HG03460 (cell line): ENCODE data around the gene SSR1.

Experiments
- ATAC-seq: cut with Tn5 transposase; IDR thresholded peaks from one replicate; pipeline ENCODE4 v1.9.1; 2021; ENCODE audit not compliant: unreplicated experiment

SSR1 gene

DNA sequence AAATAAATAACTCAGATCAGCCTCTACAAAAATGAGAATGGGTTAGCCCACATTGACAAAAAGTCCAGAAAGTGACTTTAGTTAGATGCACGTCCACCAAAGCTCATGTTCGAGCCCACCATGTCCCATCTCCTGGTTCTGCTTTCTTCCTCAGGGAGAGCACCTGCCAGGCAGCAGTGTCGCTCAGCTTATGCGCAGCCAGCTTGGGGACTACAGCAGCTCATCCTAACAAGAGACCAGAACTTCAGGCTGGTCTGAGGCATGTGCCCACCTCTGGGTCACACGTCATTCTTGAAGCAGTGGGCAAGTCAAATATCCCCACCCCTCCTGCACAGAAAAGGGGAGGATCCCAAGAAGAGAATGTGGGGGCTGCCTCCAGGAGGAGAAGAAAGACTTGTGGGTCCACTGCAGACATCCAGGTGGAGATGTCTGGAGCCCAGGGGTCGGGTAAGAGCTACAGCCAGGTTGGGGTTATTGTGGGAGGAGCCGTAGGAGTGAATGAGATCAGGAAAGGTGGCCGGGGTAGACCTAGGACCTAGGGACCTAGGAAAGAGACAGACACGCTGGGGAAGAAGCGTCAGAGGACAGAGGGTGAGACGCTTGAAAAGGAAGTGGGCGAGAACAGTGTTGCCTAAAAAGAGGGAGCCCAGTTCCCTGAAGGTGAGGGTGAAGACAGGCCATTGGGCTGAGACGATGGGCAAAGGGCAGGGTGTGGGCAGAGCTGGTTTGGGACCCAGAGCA lies 52.5 kb downstream of the SSR1 start:
- ATAC-seq, result no peak

DNA sequence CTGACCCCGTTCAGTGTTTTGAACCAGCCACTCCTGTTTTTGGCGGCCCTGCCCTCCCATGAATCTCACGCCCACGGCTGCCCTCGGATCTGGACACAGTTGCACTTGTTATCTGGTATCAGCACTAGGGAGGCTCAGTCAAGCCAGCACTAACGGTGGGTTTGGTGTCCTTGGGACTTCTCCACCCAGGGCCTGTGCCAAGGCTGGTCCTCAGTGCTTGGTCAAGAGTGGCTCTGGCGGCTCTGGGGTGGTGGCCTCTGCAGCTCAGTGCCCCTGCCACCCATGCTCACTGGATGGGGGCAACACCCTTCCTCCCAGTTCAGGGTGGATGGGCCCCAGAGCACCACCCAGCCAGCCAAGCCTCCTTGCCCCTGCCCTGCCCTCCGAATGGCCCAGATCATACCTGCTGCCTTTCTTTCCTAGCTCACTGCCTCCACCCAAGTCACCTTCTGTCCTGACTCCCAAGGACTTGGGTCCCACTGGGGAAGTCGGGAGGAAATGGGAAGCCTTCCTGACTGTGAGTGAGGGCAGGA lies 54.7 kb downstream of the SSR1 start:
- no peak for ATAC-seq

DNA sequence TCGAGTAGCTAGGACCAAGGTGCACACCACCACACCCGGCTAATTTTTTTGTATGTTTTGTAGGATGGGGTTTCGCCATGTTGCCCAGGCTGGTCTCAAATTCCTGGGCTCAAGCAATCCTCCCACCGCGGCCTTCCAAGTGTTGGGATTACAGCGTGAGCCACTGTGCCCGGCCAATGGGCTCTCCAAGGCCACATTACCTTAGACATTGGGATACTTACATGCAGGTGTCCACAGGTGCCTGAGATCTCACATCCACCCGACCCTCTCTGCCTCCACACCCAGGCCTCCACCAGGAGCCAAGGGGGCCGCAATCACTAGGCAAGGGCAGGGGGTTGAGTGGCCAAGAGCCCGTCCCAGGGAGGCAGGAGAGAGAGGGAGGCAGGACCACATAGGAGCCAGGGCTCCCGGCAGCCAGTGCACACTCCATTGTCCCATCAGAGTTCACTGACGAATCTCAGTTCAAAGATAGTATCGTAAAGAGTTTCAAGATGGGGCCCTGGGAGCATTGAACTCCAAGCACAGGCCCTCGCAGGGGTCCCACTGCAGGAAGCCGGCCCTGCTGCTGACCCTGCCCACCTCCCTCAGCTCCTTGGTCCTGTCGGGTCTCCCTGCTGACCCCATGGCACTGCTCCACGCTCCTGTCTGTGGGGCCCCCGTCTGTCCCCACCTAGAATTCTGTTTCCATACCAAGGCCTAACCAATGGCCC lies 55.3 kb downstream of the SSR1 start:
- no peak for ATAC-seq

DNA sequence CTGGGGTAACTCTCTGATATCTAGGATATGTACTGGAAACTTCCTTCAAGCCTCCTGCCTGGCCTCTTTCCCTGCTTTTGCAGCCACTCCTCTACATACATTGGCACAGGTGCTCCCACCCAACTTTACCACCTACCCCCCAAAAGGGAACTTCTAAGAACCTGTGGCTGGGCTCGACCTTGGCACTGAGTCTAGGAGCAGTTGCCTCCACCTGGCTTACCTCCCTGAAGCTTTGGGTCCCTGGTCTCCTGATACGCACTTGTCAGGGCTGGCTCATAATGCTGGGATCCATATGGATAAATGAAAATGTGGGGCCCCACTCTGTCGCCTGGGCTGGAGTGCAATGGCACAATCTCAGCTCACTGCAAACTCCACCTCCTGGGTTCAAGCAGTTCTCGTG lies 56.2 kb downstream of the SSR1 start:
- no peak for ATAC-seq

DNA sequence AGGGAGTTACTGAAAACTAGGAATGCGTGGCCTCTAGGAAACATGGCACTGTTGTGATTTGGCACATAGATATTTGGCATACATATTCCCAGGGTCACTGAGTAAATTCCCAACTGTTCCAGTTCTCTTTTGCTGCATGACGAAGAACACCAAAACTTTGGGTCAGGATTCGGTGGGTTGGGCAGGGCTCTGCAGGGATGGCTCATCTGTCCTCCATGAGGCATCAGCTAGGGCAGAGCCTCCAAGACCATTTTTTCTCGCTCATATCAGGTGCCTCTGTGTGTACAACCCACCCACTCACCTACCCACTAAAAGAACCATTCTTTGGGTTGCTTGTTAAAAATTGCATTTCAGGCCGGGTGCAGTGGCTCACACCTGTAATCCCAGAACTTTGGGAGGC lies 57.1 kb downstream of the SSR1 start:
- no peak for ATAC-seq

DNA sequence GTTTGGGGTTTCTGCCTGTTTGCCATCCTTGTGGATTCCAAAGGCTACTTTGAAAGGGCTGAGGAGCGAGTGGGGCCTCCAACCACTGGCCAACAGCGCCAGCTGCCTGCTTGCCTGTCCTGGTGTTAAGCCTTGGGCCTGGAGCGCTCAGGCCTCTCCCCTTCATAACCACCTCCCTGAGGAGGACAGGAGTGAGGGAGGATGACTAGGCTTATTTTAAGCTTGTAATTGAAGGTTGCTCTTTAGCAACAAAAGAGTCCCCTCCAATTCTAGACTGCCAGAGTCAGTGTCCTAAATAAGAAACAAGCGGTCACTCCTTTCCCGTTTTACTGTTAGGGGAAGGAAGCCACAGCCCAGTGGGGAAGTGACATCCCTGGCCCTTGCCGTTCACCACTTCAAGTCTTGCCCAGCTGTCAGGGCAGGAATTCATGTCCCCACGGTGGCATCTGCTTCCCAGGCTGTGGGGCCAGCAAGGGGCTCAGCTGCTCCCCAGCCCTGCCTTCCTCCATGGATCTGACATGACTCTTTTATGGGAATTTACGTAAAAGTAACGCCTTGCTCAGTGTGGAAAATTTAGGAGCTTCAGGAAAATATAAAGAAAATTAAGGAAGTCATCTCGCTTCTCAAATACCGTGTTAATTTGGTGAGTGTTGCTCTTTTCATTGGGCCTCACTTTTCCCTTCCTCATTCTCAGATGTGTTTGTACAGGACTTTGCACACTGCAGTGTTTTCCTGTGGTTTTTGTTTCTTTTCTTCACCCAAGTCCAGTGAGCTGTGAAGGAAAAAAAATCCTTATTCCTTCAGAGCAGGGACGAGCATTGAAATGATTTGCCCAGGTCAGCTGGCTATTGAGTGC lies 57.8 kb downstream of the SSR1 start:
- ATAC-seq, result no peak

DNA sequence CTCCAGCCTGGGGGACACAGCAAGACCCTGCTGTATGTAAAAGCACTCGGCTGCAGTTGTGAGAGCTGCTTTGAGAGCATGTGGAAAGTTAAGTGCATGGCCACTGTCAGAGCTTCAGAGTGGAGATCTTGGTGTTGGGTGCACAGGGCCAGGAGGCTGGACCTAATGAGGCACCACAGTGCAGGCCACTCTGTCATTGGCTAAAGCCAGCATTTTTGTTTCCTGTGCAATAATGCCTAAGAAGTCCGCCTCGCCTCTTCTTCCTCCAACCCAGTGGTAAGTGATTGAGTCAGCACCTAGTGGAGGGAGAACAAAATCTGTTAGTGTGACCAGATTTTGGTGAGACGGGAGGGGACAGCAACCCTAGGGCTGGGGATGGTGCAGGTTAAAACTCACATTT lies 60.6 kb downstream of the SSR1 start:
- ATAC-seq, result no peak

DNA sequence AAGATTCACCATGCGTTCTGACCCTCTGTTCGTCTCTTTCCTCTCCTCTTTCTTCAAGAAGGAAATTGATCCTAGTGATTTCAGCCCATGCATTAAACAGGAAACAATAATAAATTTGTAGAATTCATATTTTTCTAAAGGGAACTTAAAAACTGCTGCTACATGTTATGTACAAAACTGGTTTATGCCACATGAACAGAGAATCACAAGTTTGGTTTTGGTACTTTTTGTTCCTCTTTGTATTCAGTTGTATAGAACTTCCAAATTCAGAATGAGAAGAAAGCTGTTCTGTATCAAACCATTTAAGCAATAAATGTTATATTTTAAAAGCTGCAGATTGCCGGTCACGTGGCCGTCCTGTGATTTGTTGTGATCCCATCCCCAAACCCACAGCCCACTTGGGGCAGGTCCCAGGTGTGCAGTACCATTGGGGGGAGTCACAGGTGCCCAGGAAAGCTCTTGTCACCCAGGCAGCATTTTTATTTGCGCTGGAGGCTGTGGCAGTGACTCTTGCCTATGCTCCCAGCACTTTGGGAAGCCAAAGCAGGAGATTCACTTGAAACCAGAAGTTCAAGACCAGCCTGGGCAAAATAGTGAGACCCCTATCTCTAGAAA lies 61.2 kb downstream of the SSR1 start:
- ATAC-seq, result no peak

DNA sequence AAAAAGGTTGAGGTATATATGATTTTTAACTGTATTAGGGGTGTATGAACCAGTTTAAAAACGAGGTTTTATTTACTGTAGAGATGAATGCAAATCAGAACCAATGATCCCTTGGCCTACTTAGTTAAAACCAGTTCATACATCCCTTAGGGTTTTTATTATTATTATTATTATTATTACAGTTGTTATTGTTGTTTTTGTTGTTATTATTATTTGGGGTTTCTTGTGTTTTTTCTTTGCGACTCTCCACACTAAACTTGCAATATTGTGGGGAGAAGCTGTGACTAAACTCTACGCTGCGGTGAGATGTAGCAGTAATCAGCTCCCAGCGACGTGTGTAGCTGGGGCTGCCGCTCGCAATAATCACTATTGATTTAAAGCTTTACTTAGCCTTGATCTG lies 62.2 kb downstream of the SSR1 start:
- no peak for ATAC-seq

DNA sequence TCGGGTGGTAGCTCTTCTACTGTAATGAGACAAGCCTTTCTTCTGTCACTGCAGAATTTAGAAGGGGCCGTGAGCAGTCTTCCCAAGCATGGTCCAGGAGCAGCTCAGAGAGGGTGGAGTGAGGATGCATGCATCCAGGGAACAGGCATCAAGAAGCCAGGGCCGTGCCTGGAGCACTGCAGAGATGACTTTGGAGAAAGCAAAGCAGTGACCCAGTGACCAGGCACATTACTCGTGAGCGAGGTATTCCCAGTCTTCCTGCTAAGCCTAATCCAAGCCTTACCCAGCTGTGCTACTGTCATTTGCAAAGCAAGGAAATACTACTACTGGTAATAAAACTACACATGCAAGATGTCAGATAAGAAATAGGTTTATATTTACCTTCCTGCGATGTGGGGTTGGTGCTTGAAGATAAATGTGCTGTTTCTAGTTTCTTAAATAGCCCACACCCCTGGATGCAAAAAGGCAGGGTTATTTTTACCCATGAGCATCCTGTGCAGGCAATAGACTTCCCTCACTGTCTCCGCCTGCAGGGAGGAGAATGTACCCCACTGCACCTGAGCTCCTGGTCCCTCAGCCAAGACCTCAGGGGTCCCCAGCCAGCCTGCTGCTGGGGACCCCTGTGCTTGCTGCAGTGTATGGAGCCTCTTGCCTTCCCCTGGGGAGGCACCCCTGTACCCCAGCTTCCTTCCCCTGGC lies 62.9 kb downstream of the SSR1 start:
- no peak for ATAC-seq

DNA sequence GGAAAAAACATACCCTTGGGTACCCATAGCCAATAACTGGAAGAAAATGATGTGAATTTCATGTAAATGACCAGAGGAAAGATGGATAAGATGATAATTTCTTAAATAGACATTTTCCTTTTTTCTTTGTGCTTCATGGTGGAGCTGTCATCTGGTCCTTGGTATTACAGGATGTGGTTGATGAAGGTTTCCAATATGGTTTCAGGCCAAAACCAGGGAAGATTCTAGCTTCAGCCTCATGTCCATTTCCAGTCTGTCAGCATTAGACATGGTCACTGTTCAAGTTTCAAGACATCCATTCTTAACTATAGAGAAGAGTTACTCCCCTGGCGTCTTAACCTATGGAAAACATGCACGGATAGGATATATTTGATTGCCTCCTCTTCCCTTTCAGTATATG lies 63.6 kb downstream of the SSR1 start:
- ATAC-seq, result no peak

DNA sequence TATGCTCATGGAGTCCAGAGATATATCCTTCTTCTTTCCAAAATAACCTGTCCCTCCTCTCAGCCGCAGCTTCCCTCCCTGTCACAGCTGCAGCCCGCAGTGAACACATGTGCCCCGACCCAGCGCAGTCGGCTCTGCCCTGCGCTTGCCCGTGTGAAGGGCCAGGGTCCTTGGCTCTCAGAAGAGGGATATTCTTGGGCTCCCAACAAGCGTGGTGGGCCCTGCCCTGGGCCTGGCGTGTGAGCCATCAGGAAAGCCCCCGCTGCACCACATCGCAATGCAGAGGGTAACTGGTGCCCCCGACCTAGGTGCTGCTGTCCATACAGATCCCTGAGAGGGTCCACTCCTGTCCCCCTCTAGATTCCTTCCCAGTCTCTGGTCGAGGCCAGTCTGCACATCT lies 65.2 kb downstream of the SSR1 start:
- no peak for ATAC-seq

DNA sequence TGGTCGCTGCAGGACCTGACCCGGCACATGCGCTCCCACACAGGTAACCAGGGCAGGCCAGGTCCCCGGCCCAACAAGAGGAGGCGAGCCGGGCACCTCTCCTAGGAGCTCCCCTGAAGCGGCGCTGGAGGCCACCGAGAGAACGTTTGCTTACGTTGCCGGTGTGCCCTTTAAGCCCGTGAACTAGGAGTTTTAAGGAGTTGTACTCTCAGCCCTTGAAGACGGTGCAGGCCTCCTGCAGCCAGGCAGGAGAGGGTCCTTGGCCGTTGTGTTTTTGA lies 65.9 kb downstream of the SSR1 start:
- ATAC-seq, result no peak

DNA sequence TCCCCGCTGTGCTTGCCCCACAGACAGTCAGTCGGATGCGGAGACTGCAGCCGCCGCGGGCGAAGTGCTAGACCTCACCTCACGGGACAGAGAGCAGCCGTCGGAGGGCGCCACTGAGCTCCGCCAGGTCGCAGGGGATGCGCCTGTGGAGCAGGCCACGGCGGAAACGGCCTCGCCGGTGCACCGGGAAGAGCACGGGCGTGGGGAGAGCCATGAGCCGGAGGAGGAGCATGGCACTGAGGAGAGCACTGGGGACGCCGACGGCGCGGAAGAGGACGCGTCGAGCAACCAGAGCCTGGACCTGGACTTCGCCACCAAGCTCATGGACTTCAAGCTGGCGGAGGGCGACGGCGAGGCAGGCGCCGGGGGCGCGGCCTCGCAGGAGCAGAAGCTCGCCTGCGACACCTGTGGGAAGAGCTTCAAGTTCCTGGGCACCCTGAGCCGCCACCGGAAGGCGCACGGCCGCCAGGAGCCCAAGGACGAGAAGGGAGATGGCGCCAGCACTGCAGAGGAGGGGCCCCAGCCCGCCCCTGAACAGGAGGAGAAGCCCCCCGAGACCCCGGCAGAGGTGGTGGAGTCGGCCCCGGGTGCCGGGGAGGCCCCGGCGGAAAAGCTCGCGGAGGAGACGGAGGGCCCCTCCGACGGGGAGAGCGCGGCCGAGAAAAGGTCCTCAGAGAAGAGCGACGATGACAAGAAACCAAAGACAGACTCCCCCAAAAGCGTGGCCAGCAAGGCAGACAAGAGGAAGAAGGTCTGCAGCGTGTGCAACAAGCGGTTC lies 66.4 kb downstream of the SSR1 start:
- no peak for ATAC-seq

DNA sequence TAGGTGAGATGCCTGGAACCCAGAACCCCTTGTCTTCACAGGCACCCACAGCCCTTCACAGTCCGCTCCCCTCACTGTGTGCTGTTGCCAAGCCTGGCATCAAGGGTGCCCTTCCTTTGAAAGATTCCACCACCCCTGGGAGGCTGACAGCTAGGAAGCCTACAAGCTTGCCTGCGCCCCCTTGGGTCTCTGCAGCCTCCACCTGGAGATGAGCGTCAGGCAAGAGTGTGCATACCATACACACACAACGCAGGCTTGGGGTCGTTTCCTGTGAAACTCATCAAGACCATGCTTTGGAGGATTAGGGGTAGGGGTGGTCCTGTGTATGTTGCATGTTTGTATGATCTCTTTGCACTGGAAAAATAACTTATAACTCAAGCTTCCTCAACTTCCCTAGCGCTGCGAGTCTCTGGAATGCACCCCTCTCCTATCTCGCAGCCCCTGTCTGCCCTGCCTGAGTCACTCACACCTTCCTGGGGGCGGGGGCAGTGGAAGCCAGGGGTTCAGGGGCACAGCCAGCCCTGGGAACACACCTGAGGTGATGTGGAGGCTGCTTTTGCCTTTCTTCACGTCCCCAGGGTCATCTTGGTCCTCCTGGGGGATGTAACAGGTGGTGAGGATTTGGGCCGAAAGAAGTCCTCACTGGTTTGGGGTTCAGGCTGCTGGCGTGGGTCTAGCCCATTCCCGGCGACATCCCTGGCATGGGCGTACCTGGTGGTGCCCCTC lies 67.2 kb downstream of the SSR1 start:
- no peak for ATAC-seq

DNA sequence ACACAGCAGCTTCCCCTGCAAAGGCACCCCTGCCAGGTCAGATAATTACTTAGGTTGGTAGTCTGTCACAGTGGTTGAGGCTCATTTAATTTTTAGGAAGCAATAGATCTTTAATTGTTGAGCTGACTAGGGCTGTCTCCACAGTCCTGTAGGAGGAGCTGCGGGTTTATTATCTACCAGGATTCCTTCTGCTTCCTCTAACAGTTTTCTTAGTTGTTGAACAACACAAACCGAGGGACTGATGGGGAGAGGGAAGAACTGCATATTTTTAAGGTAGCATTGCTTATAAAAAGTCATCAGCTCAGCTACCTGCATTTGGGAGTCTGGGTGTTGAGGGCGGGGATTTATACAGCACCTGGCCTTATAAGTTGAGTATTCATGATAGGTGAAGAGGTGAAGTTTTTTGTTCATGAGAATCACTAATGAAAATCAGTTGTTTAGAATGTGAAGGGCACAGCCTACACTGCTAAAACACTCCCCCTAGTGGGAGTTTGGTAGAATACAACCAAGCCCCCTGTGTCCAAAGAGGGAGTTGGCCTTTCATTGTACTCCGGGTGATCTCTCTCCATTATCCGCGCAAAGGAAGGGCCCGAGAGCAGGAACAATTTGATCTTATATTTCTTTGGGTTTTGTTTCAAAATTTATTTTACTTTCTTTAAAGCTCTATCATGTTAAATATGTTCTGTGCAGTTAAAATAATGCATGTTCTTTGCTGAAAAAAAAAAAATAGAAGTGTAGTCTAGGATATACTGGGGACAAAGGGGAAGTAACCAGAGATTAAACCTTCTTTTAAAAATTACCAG lies 69.6 kb downstream of the SSR1 start:
- no peak for ATAC-seq

DNA sequence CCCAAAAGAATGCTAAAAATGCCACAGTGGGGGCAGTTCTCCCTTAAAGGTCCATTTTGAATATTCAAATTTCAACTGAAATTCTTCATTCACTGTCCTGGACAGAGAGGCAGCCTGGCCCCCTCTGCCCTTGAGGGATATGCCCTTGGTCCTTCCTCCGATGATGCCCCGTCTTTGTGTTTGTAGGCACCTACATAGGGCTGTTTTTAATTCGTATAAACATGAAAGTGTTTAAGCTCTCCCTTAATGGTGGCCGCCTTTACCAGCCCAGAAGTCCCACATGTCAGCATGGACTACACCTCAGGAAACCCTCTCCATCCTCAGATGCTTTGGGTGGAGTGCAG lies 70.2 kb downstream of the SSR1 start:
- no peak for ATAC-seq

DNA sequence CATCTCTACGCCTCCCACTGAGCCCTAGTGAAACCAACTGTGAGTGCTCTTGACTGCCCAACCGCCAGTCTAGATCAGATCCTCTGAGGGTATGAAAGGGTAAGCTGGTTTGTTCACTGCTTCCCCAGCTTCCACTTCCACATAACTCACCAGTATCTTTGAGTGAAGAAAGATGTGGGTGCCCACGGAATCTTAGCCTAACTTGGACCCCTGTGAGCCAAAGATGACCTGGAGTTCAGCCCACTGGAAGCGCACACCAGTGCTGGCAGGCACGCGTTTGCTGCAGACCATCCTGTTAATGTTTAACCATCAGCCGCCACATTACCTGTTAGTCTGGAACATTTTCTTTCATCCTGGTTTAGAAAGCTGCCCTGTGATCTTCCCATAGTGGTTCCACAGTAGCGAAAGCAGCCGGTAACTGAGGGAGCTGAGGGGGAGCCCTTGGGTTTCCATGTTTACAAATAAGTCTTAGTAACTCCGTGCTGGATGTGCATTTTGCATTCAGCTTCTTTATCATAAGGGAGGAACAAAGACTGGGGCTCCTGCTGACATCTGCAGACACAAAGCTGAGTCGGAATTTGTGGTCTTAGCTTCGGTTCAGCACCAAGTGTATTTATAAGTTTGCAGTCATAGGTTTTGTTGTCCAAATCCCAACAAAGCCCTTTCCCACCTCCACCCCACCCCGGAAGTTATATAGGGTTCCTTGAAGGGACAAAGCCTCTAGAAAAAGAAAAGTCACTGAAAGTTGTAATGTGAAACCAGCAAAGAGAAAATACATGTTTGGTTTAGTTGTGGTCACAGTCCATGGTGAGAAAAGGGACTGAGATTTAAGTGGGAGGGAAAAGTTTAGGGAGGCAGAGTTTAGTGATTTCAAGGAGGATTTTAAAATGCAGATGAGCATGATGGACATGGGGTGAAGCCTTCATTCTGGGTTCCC lies 71.0 kb downstream of the SSR1 start:
- ATAC-seq, result no peak
